ENCODE results near the gene VSX2. TPM values are rescaled to one million over a fixed set of nuclear protein-coding genes. Genes with fewer than 3 reads are reported as not detected.

The VSX2 gene
- total RNA-seq, 4 donors from 2014 or later: not detected

DNA sequence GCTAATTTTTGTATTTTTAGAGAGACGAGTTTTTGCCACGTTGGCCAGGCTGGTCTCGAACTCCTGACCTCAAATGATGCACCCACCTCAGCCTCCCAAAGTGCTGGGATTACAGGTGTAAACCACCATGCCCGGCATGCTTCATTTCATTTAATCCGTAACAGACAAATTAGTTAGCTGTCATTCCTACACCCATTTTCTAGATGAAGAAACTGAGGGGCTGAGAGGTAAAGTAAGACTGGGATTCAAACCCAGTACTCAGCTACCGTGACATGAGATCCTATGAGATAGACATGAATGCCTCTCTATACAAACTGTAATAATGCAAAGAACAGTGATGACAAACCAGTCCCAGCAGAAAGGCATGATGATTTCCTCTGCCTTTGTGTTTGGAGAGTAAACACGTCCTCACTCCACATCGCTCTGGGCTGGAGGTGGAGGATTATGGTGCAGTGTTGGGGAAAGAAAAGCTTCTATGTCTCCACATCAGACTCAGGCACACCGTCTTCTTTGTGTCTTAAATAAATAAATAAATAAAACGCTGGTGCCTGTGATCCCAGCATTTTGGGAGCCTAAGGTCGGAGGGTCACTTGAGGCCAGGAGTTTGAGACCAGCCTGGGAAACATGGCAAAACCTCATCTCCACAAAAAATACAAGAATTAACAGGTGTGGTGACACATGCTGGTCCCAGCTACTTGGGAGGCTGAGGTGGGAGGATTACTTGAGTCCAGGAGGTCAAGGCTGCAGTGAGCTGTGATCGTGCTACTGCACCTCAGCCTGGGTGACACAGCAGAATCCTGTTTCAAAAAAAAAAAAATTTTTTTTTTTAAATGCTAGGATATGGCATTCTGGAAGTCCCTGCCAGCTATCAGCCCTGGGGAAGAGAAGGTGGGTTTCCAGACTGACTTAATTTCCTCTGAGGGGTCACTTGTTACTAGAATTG, 10.5 kb downstream of the VSX2 start:
- Histone ChIP-seq H3K36me3 (no peaks in the 10 kb centered on the region), H3K4me1 (peaks cover 0 to 8% (median 4%) of the 10 kb centered on the region in 4 donors), H3K4me3 (no peak overlapping the region), H3K9me3 (no peaks in the 10 kb centered on the region), H3K27ac (replicated peaks in 1 of 4) (no peak overlapping the region), H3K27me3 (peaks cover 0 to 70% (median 8%) of the 10 kb centered on the region in 4 donors)
- WGBS: 78% methylated on average over 12 of the region's 12 CpGs
- intact Hi-C loops (cut with DNase I): loop anchor here (5.0 kb wide), 1 partner anchor 137 kb away; no protein-coding TSS in a partner anchor
- TF ChIP-seq POLR2A (IDR thresholded peaks at IDR 0.05; ENCODE audit: low read depth) (no peak), POLR2AphosphoS5 (IDR thresholded peaks at IDR 0.05) (no peak), EP300 (IDR thresholded peaks at IDR 0.05) (no peak)
- TF ChIP-seq, protein P1, sequence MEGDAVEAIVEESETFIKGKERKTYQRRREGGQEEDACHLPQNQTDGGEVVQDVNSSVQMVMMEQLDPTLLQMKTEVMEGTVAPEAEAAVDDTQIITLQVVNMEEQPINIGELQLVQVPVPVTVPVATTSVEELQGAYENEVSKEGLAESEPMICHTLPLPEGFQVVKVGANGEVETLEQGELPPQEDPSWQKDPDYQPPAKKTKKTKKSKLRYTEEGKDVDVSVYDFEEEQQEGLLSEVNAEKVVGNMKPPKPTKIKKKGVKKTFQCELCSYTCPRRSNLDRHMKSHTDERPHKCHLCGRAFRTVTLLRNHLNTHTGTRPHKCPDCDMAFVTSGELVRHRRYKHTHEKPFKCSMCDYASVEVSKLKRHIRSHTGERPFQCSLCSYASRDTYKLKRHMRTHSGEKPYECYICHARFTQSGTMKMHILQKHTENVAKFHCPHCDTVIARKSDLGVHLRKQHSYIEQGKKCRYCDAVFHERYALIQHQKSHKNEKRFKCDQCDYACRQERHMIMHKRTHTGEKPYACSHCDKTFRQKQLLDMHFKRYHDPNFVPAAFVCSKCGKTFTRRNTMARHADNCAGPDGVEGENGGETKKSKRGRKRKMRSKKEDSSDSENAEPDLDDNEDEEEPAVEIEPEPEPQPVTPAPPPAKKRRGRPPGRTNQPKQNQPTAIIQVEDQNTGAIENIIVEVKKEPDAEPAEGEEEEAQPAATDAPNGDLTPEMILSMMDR (IDR thresholded peaks at IDR 0.05): no peak
- no peak for DNase-seq (ENCODE audit: extremely low spot score)

DNA sequence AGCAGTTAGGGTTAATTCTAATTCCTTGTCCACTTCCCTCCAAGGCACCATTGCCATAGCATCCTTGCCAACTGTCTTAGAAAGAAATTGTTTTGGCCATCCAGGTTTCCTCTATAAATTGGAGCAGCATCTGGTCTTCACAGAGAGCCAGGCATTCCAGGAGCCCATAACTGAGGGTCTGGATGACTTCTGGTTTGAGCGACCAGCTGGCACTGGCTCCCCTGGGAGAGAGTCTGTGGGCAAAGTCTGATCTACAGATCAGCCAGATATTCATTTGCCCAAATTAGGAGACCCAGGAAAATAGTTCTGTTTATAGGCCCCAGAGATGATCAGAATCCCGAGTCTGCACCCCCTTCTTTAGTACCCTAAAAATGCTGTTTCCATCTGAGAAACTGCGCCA, 16.0 kb downstream of the VSX2 start:
- no peak for DNase-seq (ENCODE audit: extremely low spot score)
- H3K27me3 ChIP-seq: peaks cover 0 to 59% (median 5%) of the 10 kb centered on the region in 4 donors
- intact Hi-C loops (cut with DNase I): no loop called here
- no peaks in the 10 kb centered on the region for H3K36me3 ChIP-seq
- no peak overlapping the region for H3K27ac ChIP-seq (replicated peaks in 1 of 4)
- TF ChIP-seq POLR2AphosphoS5 (IDR thresholded peaks at IDR 0.05) (no peak), EP300 (IDR thresholded peaks at IDR 0.05) (no peak), POLR2A (IDR thresholded peaks at IDR 0.05; ENCODE audit: low read depth) (no peak)
- TF ChIP-seq, protein P1 (IDR thresholded peaks at IDR 0.05): no peak
- H3K4me3 ChIP-seq: no peak overlapping the region
- H3K4me1 ChIP-seq: peaks cover 5 to 28% (median 24%) of the 10 kb centered on the region in 4 donors
- WGBS: 90% methylated on average over 3 of the region's 3 CpGs
- H3K9me3 ChIP-seq: no peaks in the 10 kb centered on the region

DNA sequence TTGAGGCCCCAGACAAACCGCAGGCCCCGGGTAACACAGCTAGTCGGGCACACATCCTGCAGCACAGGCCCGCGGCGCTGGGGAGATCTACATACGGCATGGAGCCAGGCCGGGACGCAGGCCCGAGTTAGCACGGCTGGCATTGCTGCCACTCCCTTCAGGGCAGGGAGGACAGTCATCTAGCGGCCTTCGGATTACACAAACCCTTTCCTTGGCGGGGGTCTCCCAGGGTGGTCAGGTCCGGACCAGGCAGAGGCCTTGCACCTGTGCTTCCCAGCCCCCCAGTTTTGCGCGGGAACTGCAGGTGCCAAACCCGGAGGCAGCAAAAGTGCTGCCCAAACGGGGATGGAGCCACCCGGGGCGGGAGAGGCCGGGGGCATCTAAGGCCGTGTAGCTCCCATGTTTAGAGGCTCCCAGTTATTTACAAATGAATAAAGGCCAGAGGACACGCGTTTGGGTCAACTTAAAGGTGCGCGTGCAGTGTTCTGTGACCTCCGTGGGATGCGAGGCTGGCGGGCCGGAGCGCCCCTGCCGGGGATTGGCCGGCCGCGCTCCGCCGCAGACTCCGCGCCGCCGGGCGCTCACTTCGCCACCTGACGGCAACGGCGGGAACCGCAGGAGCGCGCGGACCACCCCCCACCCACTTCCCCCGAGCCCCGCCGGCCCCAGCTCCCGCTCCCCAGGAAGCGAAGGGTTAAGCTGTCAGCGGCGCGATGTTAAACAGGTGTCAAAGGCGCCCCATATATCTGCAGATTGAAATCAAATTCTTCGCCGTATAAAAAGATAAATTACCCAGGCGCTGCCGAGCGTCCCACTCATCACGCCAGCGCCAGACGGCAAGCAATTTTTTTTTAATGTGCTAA, 18.1 kb downstream of the VSX2 start:
- WGBS: 16% methylated on average over 23 of the region's 68 CpGs
- TF ChIP-seq, protein P1 (IDR thresholded peaks at IDR 0.05): peak; percentile 80 to 96 (median 93)
- no peak for TF ChIP-seq POLR2A (IDR thresholded peaks at IDR 0.05; ENCODE audit: low read depth)
- Histone ChIP-seq H3K27ac (replicated peaks in 1 of 4) (no peak overlapping the region), H3K4me3 (peak overlapping the region; percentile 56 to 69 (median 64)), H3K4me1 (peaks cover 5 to 21% (median 19%) of the 10 kb centered on the region in 4 donors), H3K27me3 (peaks cover 0 to 40% (median under 1%) of the 10 kb centered on the region in 4 donors), H3K36me3 (no peaks in the 10 kb centered on the region), H3K9me3 (no peaks in the 10 kb centered on the region)
- no peak for DNase-seq (ENCODE audit: extremely low spot score)
- intact Hi-C loops (cut with DNase I): no loop called here

DNA sequence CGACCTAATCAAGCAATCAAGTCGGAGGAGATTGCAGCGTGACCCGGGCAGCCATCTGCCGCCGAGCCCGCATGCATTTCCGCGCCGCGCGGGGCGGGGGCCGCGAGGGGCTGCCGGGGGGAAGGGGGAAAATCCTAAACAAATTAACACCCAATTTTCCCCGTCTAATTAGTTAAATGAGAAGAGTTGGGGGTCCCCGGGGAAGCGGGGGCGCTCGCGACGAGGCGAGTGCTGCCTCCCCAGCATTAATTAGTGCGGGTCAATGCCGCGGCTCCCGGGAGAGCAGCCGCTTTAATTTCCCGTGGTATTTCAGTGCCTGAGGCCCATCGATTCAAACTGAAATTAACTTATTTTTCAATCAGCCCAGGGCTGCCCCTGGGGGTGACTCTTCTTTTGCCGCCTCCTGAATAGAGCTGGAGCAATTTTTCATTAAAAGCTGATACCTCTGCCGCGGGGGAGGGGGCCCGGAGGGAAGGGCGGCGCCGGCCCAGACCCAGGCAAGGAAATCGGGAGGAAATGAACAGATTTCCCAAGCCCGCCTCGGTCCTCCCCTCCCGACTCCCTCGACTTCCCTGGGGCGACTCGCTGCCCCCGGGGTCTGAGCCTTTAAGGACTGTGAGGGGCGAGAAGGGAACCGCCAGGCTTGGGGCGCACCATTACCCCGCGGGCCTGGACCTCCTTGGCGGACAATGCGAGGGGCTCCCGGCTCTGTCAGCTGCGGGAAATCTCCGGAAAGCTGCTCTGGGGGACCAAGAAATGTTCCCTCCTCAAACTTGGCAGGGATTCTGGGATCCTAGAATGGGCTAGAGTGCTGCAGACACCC, 18.9 kb downstream of the VSX2 start:
- Histone ChIP-seq H3K9me3 (no peaks in the 10 kb centered on the region), H3K4me1 (peaks cover 5 to 21% (median 19%) of the 10 kb centered on the region in 4 donors), H3K36me3 (no peaks in the 10 kb centered on the region), H3K27ac (replicated peaks in 1 of 4) (no peak overlapping the region), H3K27me3 (peaks cover 0 to 32% (median 0%) of the 10 kb centered on the region in 4 donors), H3K4me3 (peak overlapping the region; percentile 56 to 69 (median 64))
- WGBS: 1% methylated on average over 45 of the region's 56 CpGs
- no peak for DNase-seq (ENCODE audit: extremely low spot score)
- intact Hi-C loops (cut with DNase I): no loop called here
- no peak for TF ChIP-seq POLR2A (IDR thresholded peaks at IDR 0.05; ENCODE audit: low read depth)
- TF ChIP-seq, protein P1 (IDR thresholded peaks at IDR 0.05): no peak
- no peak for TF ChIP-seq POLR2AphosphoS5 (IDR thresholded peaks at IDR 0.05)
- no peak for TF ChIP-seq EP300 (IDR thresholded peaks at IDR 0.05)

Data from esophagus muscularis mucosa (tissue), 4 donors.